Heart left ventricle (tissue), 13 donors: ENCODE data around the gene SNCG.

Experiments
- POLR2A ChIP-seq, 2 donors: fragments of 450-650 bp; IDR thresholded peaks; one replicate each; pipeline ENCODE4 v1.6.1; 2017; ENCODE audit warnings: antibody characterized with exemption in 2 of 2, mild to moderate bottlenecking in 2 of 2, moderate library complexity in 2 of 2
- TF ChIP-seq, protein P1 (sequence below), 12 donors: fragments of 200-600 bp; sonication (generic) in 4 of 12; IDR thresholded peaks; one replicate each; pipeline versions ENCODE4 v1.5.0 to v1.8.0; 2018 to 2022; ENCODE audit warnings: antibody characterized with exemption in 12 of 12, mild to moderate bottlenecking in 5 of 12
- donor health status: ischemic (EF 13 %, LVEDD 7.1; RV severe dilation, severe dysfunction).
- donor health status: DM: no; HTN: yes; CAD: no.
- donor health status: DM: no; HTN: no; CAD: no.
- donor health status: ischemic (EF 25% LVEDD 6.9; RV normal size, moderate dysfunction).
- donor health status: ischemic (EF 25% LVEDD 5.7; RV mildly dilated, moderate dysfunction).
- donor health status: ischemic (EF 35%, LVEDD 5.7; RV mildly dilated, moderate dysfunction).
- donor health status: nonischemic (EF 11% LVEDD 7.7; RV severe dilation, severe dysfunction).
- donor health status: DM: yes; HTN: yes; CAD: no.
- donor health status: PGD.
- donor health status: ischemic (EF 29% LVEDD 5.4; RV normal size, mild dysfunction).
- donor health status: nonischemic (EF 23%, LVEDD 6.1; RV moderate dilation, normal function).

DNA sequence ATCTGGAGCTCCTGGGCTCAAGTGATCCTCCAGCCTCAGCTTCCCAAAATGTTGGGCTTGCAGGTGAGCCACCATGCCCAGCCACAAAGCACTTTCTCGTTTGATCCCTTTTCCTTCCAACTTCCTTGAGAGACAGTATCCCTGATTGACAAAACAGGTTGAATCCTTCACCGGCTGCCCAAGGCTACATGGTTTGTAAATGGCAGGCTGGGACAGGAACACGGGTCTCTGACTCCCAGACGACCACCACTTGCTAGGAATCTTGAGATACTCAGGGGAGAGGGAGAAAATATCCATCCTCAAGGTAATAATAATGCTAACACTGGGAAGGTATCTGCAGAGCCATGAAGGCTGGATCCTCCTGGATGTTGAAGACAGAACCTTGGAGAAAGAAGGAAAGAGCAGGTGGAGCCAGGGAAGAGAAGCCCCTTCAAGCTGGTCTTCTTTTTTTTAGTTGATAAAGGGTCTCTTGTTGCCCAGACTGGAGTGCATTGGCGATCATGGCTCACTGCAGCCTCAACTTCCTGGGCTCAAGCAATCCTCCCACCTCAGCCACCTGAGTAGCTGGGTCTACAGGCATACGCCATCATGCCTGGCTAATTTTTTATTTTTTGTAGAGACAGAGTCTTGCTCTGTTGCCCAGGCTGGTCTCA lies 20.8 kb upstream of the SNCG start:
- TF ChIP-seq, protein P1, sequence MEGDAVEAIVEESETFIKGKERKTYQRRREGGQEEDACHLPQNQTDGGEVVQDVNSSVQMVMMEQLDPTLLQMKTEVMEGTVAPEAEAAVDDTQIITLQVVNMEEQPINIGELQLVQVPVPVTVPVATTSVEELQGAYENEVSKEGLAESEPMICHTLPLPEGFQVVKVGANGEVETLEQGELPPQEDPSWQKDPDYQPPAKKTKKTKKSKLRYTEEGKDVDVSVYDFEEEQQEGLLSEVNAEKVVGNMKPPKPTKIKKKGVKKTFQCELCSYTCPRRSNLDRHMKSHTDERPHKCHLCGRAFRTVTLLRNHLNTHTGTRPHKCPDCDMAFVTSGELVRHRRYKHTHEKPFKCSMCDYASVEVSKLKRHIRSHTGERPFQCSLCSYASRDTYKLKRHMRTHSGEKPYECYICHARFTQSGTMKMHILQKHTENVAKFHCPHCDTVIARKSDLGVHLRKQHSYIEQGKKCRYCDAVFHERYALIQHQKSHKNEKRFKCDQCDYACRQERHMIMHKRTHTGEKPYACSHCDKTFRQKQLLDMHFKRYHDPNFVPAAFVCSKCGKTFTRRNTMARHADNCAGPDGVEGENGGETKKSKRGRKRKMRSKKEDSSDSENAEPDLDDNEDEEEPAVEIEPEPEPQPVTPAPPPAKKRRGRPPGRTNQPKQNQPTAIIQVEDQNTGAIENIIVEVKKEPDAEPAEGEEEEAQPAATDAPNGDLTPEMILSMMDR (IDR thresholded peaks at IDR 0.05) = no peak
- TF ChIP-seq POLR2A (IDR thresholded peaks at IDR 0.05) = no peak
